HG02981 (cell line): Measurements from ENCODE around the gene TMEM116.
"Not testable (repeated sequence)": the region's sequence is repeated elsewhere in the genome, so short reads cannot be mapped to it uniquely, and the experiment has no call there.

Experiments used
- ATAC-seq: cut with Tn5 transposase; IDR thresholded peaks from one replicate; pipeline ENCODE4 v1.9.1; 2021; ENCODE audit warnings: mild to moderate bottlenecking, moderate library complexity; ENCODE audit not compliant: unreplicated experiment

TMEM116 gene

GRCh38 chr12:112010415-112011344 lies 2.3 kb downstream of the TMEM116 start:
- ATAC-seq = no peak

- not testable (repeated sequence) for ATAC-seq
Measured at GRCh38 chr12:112009596-112009995, 3.4 kb downstream of the TMEM116 start.

DNA sequence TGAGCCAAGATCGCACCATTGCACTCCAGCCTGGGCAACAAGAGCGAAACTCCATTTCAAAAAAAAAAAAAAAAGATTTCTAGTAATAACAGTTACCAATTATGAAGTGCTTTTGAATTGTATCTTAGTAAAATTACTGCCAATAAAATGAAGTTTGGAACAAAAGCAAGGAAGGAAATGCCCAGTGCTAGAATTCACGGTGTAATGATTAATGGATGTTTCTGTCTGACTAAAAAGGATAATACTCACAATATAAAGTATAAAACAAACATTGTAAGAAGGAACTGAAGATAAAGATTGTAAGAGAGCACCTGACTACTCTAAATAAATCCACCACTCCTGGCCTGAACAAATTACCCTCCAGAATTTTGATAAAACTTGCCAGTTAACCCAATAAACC lies 4.0 kb downstream of the TMEM116 start:
- ATAC-seq = no peak

DNA sequence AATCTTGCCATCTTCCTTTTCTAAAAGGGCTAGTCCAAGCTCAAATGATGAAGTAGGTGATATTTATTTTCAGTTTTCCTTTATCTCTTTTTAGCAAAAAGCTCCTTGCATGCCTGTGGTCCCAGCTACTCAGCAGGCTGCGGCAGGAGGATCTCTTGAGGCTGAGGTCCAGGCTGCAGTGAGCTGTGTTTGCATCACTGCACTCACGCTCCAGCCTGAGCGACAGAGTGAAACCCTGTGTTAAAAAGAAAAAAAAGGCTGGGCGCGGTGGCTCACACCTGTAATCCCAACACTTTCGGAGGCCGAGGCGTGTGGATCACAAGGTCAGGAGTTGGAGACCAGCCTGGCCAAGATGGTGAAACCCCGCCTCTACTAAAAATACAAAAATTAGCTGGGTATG lies 5.0 kb downstream of the TMEM116 start:
- ATAC-seq = no peak

GRCh38 chr12:112005419-112006395 lies 7.3 kb downstream of the TMEM116 start:
- no peak for ATAC-seq

- no peak for ATAC-seq
Measured at GRCh38 chr12:112004041-112004440, 8.9 kb downstream of the TMEM116 start.

GRCh38 chr12:112001576-112001975 lies 11.4 kb downstream of the TMEM116 start:
- no peak for ATAC-seq

DNA sequence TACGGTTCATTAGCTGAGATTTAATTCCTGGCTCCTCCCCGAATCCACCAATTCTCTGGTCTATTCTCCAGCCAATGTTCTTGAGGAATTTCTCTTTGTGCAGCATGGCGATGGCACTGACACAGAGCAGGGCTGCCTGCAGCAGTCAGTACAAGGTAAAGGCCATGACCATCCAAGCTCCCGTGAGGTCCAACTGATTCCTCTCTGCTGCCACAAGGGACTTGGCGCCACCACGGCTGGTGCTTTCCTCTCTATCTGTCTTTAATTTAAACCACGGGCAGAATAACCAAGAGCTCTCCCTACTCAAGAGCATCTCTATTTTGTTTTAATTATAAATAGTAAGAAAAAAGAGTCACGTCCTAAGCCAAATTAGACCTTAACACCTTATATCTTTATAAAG lies 12.1 kb downstream of the TMEM116 start:
- ATAC-seq = no peak

DNA sequence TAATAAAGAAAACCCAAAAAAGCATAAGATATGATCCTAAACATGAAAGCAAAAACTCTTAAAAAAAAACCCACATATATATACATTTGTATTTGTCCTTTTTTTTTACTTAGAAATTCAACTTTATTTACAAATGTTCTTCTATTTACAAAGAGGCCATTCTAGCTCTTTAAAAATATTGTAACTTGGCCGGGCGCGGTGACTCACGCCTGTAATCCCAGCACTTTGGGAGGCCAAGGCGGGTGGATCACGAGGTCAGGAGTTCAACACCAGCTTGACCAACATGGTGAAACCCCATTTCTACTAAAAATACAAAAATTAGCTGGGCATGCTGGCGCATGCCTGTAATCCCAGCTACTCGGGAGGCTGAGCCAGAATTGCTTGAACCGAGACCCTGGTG lies 13.8 kb downstream of the TMEM116 start:
- ATAC-seq = not testable (repeated sequence)

DNA sequence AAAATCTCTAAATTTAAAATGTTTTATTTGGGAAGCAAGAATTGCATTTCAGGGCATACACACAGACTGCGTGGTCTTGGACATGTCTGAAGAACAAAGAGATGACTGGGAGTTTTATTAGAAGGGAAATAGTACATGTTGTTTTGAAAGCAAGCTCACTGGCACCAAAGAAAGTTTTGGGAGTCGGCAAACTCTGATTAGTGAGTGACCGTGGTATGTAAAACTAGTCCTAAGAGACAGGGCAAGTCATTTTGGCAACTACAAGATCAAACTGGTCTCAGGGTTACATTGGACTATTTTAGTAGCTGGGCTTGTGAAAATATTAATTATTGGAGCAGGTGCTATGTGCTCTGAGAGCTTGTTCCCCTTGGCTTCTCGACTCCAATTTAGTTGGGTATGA lies 14.9 kb downstream of the TMEM116 start:
- ATAC-seq = no peak

GRCh38 chr12:111997300-111997699 lies 15.7 kb downstream of the TMEM116 start:
- no peak for ATAC-seq

GRCh38 chr12:111995782-111996480 lies 17.0 kb downstream of the TMEM116 start:
- no peak for ATAC-seq

- not testable (repeated sequence) for ATAC-seq
Measured at GRCh38 chr12:111994211-111995111, 18.5 kb downstream of the TMEM116 start.

DNA sequence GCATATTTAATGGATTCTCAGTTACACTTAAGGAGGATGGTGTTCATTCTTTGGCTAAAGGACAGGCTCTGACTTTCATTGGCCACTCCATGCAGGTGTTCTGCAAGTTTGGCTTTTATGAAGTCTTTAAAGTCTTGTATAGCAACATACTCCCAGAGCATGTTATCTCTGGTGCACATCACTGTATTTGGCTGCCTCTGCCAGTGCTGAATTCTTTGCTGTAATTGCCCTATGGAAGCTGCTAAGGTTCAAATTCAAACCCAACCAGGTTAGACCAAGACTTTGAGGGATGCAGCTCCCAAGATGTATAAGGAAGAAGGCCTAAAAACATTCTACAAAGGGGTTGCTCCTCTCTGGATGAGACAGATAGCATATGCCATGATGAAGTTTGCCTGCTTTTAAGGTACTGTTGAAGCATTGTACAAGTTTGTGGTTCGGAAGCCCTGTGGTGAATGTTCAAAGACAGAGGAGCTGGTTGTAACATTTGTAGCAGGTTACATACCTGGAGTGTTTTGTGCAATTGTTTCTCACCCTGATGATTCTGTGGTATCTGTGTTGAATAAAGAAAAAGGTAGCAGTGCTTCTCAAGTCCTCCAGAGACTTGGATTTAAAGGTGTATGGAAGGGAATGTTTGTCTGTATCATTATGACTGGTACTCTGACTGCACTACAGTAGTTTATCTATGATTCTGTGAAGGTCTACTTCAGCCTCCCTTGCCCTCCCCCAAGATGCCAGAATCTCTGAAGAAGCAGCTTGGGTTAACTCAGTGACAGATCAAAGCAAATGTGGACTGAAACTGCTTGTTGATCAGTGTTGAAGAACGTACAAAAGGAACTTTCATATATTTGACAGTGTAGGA lies 19.4 kb downstream of the TMEM116 start:
- peak; percentile 46 for ATAC-seq

DNA sequence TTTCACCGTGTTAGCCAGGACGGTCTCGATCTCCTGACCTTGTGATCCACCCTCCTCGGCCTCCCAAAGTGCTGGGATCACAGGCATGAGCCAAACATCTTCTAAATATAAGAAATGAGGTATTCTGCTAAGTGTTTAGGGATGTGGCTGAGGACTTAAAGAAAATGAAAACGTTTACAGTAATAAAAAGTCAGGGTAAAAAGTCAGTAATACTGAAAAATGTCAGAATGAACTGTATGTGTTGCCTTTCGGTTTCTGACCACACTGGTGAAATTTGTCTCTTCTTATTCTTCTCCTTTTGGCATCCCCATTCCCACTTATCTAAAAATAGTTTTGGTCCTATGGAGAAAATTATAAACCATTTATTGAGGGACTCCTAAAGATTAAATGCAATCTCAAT lies 20.5 kb downstream of the TMEM116 start:
- no peak for ATAC-seq

- ATAC-seq = no peak
Measured at GRCh38 chr12:111991946-111992345, 21.0 kb downstream of the TMEM116 start.

DNA sequence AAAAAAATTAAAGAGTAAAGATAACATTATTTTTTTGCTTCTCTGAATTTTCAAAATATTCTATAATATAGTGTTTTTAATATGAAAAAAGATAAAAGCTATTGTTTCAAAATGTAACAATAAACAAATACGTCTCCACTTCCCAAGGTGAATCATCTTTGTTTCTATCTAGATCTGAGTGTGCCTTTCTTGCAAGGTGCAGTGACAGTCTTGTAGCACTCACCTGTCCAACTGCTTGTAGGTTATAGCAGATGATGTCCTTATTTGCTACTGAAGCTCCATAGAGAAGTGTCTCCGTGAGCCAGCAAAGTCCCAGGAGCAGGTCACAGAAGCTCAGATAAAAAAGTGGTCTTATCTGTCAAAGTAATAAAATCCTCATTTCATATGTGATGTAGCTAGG lies 21.4 kb downstream of the TMEM116 start:
- ATAC-seq = no peak

DNA sequence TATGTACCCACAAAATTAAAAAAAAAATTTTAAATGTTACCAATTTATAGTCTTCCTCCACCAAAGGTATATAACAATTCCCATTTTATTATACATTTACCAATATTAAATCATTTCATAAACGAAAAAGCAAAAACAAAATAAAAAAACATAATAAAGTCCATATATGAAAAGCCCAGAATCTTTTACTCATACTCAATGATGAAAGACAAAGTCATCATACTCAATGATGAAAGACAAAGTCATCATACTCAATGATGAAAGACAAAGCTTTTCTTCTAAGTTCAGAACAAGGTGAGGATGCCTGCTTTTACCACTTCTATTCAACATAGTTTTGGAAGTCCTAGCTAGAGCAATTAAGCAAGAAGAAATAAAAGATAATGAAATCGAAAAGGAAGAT lies 28.1 kb downstream of the TMEM116 start:
- ATAC-seq = no peak

DNA sequence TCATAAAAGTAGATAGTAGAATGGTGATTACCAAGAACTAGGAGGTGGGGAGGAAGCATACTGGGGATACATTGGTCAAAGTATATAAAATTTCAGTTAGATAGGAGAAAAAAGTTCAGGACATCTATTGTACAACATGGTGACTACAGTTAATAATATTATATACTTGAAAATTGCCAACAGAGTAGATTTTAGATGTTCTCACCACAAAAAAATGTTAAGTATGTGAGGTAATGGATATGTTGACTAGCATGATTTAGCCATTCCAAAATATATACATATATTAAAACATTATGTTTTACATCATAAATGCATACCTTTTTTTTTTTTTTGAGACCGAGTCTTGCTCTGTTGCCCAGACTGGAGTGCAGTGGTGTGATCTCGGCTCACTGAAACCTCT lies 31.0 kb downstream of the TMEM116 start:
- ATAC-seq = no peak
